Thymus (tissue), 11 donors: ENCODE measurements around the gene BACH2. TPM values are rescaled to one million over a fixed set of nuclear protein-coding genes. Genes with fewer than 3 reads are reported as not detected.

ENCODE experiments used
- DNase-seq, 9 donors: peaks; one replicate each; pipeline ENCODE4 v3.0.0-alpha.2; 2013; ENCODE audit warnings: low spot score in 9 of 9, low read depth in 6 of 9, missing footprints in 1 of 9
- H3K27ac ChIP-seq, 2 donors: one replicate each; pipeline ENCODE4 v1.5.1; 2013; ENCODE audit warnings: control low read depth in 1 of 2, low read depth in 1 of 2, low read length in 1 of 2, mild to moderate bottlenecking in 1 of 2, moderate library complexity in 1 of 2
- H3K27me3 ChIP-seq, 2 donors: one replicate each; pipeline ENCODE4 v1.5.1; 2013; ENCODE audit warnings: low read length in 1 of 2; ENCODE audit not compliant: control insufficient read depth in 2 of 2, insufficient read depth in 1 of 2
- H3K36me3 ChIP-seq, 2 donors: one replicate each; pipeline ENCODE4 v1.5.1; 2013; ENCODE audit warnings: low read length in 1 of 2, mild to moderate bottlenecking in 1 of 2, moderate library complexity in 1 of 2; ENCODE audit not compliant: control insufficient read depth in 2 of 2, insufficient read depth in 2 of 2
- H3K4me1 ChIP-seq, 2 donors: one replicate each; pipeline ENCODE4 v1.5.1; 2013; ENCODE audit warnings: low read length in 2 of 2; ENCODE audit not compliant: control insufficient read depth in 2 of 2, insufficient read depth in 2 of 2
- H3K4me3 ChIP-seq, 2 donors: one replicate each; pipeline ENCODE4 v1.5.1; 2013; ENCODE audit warnings: low read length in 2 of 2, control low read depth in 1 of 2, mild to moderate bottlenecking in 1 of 2
- H3K9me3 ChIP-seq, 2 donors: one replicate each; pipeline ENCODE4 v1.5.1; 2013; ENCODE audit warnings: low read length in 1 of 2, mild to moderate bottlenecking in 1 of 2; ENCODE audit not compliant: control insufficient read depth in 2 of 2, insufficient read depth in 1 of 2
- WGBS: extraction: QIAGEN DNeasy Blood & Tissue Kit; methylation state at CpG from one replicate; pipeline ENCODE4 v1.1.7; 2013; 5-methylcytosine and 5-hydroxymethylcytosine counted together
- polyA plus RNA-seq: library from polyadenylated mRNA; stranded (reverse); fragments of 200-250 nt; gene quantifications from one replicate; pipeline ENCODE4 v1.2.3, GENCODE V29; 2013
- total RNA-seq: library from RNA; stranded (reverse); fragments of 120-200 nt; gene quantifications from one replicate; pipeline ENCODE4 v1.2.4, GENCODE V29; 2013
- donor health status: healthy.

BACH2 gene
- total and polyA plus RNA-seq, 2 donors = 12.3 to 12.7 TPM

- DNase-seq = no peak
- no peaks in the 10 kb centered on the region for H3K36me3 ChIP-seq
- H3K27ac ChIP-seq = no peak overlapping the region
- H3K27me3 ChIP-seq = no peaks in the 10 kb centered on the region
- 91% methylated on average over 5 of the region's 5 CpGs for WGBS
- no peak overlapping the region for H3K4me3 ChIP-seq
- H3K4me1 ChIP-seq = peaks cover 14 to 41% of the 10 kb centered on the region in 2 donors
- H3K9me3 ChIP-seq = no peaks in the 10 kb centered on the region
Observed at GRCh38 chr6:90158936-90159335, 137.7 kb downstream of the BACH2 start.

DNA sequence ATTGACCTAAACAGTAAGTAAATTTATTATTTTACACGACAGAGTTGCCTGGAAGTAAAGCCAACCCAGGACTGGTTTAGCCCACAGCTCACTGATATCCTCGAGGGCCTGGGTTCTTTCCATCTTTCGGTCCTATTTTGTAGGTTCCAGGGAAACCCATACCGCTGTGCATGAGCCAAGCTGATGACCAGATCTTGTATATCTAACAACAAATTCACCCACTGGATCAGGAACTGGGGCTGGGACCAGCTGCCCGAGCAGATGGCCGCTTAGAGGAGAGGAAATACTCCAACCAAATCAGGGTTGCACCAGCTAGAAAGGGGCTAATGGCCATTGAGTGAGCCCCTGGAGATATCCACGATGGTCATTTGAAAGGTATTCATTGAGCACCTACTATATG is 139.2 kb downstream of the BACH2 start:
- peak overlapping the region; percentile 36 to 77 for H3K27ac ChIP-seq
- 94% methylated on average over 7 of the region's 7 CpGs for WGBS
- no peak for DNase-seq
- peaks cover 14 to 41% of the 10 kb centered on the region in 2 donors for H3K4me1 ChIP-seq
- H3K4me3 ChIP-seq = no peak overlapping the region
- no peaks in the 10 kb centered on the region for H3K36me3 ChIP-seq
- H3K9me3 ChIP-seq = no peaks in the 10 kb centered on the region
- no peaks in the 10 kb centered on the region for H3K27me3 ChIP-seq

DNA sequence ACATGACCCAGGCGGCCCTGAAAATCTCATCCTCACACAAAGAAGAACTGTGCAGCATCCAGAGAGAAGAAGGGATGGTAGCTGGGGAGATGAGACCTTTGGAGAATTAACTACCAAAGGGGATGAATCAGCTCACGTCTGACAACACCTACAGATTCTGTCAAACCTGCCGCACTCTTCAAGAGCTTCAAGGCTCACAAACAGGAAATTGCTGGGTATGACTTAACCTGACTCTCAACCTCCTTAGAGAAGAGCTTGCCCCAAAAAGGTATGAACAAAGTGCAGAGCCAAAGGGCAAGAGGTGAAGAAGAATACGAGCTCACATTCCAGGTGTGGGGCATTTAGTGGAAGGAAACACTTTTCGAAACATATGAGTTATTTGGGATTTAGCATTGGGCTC is 139.8 kb downstream of the BACH2 start:
- Histone ChIP-seq H3K4me1 (peaks cover 14 to 41% of the 10 kb centered on the region in 2 donors), H3K27ac (peak overlapping the region in 1 of 2 donors; percentile 77)

DNA sequence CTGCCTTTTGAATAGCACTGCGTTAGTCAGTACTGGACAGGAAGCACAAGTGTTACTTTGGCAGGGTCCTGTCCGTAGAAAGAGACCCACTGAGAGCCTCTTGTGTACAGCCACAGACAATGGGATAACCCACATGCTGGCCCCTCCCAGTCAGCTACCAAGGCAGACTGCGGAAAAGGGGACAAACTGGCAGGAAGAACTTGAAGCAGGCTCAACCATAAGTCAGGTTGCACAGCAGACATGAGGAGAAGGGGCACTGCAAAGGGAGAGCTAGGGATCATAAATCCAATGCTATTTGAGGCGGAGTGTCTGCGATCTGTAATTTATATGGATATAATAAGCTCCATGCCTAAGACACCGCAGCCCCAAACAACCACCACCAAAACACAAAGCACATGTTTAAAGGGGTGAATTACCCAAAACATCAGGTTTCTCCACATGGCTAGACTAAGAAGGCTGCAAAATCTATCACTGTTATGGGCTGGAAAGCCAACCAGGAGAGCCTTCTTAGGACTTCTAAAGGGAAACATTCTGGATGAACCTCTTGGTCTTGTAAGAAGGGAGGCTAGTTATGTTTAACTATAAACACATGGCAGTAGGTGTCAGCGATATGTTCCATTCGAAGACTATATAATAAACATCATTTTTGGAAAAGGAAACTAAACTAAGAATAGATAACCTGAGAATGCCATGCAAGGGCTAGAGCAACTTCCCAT is 141.7 kb downstream of the BACH2 start:
- Histone ChIP-seq H3K27ac (no peak overlapping the region), H3K4me1 (peaks cover 14 to 37% of the 10 kb centered on the region in 2 donors), H3K27me3 (no peaks in the 10 kb centered on the region), H3K9me3 (no peaks in the 10 kb centered on the region), H3K36me3 (no peaks in the 10 kb centered on the region), H3K4me3 (no peak overlapping the region)
- DNase-seq = no peak
- WGBS = 95% methylated on average over 8 of the region's 8 CpGs

More for the DNA sequence above, 139.8 kb downstream of the BACH2 start:
- Histone ChIP-seq H3K36me3 (no peaks in the 10 kb centered on the region), H3K9me3 (no peaks in the 10 kb centered on the region), H3K4me3 (no peak overlapping the region), H3K27me3 (no peaks in the 10 kb centered on the region)
- peak; percentile 18 to 86 (median 58) for DNase-seq
- 62% methylated on average over 5 of the region's 5 CpGs for WGBS

DNA sequence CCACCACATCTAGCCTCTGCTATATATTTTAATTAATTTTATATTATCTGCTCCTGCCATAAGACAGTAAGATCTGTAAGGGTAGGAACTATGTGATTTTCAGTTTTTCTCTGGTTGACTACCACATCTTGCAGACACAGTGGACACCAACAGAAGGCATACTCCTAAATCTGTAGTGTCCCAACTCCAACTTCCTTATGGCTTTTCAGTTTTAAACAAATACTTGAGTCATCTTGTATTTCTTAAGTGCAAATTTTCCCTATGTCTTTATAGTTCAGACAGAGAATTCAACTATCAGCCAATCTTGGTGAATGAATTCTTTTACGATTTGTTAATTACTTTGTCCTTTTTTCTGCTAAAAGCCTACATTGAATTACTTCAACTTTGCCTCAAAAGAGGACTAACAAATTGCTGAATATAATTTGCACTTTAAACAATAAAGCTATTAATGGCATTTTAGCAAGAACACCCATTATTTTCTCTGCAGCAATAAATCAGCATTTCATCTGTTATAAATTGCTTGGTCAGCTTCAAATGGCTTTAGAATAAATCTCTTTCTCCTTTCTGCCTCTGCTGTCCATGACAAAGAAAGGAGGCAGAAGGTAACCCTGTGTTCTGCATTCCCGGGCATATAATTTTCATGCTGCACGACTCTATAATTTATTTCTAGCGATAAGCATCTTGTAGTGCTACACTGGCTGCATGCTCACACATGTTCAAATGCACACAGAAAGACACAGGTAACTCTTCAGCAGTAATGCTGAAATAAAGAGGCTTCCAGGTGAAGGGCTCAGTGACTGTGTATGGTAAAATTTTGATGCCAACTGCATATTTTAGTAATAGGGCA is 144.8 kb downstream of the BACH2 start:
- Histone ChIP-seq H3K4me1 (peaks cover 8 to 27% of the 10 kb centered on the region in 2 donors), H3K4me3 (no peak overlapping the region), H3K27me3 (no peaks in the 10 kb centered on the region), H3K27ac (no peak overlapping the region), H3K36me3 (peaks cover 0 to 2% of the 10 kb centered on the region in 2 donors), H3K9me3 (no peaks in the 10 kb centered on the region)
- WGBS = 97% methylated on average over 4 of the region's 4 CpGs
- no peak for DNase-seq

DNA sequence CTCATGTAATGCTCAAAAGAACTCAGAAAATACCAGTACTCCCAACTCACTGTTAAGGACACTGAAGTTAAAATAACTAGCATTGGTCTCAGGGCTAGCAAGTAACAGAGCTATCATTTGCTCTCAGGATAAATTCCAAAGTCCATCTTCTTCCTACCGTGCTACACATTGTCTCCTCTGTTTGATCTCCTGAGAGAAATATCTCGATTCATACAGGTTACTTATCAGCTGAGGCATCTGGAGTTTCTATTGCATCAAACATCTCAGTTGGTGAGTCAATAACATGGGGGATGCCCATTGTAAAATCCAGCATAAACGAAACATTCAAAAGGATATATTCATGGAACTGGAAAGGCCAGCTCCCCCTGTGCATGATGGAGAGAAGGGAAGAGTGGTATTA is 147.4 kb downstream of the BACH2 start:
- Histone ChIP-seq H3K36me3 (peaks cover 0 to 2% of the 10 kb centered on the region in 2 donors), H3K4me3 (no peak overlapping the region), H3K27ac (no peak overlapping the region), H3K9me3 (peaks cover 0 to 2% of the 10 kb centered on the region in 2 donors), H3K4me1 (peaks cover 3 to 7% of the 10 kb centered on the region in 2 donors), H3K27me3 (no peaks in the 10 kb centered on the region)
- 75% methylated on average over 3 of the region's 3 CpGs for WGBS
- DNase-seq = no peak

- Histone ChIP-seq H3K4me1 (peaks cover 3 to 7% of the 10 kb centered on the region in 2 donors), H3K4me3 (no peak overlapping the region), H3K27ac (no peak overlapping the region), H3K27me3 (no peaks in the 10 kb centered on the region), H3K36me3 (peaks cover 0 to 2% of the 10 kb centered on the region in 2 donors), H3K9me3 (peaks cover 0 to 3% of the 10 kb centered on the region in 2 donors)
- WGBS = 96% methylated on average over 5 of the region's 5 CpGs
- no peak for DNase-seq
Observed at GRCh38 chr6:90148867-90149266, 147.8 kb downstream of the BACH2 start.

- H3K9me3 ChIP-seq = peaks cover 0 to 3% of the 10 kb centered on the region in 2 donors
- H3K36me3 ChIP-seq = peaks cover 0 to 2% of the 10 kb centered on the region in 2 donors
- H3K4me3 ChIP-seq = no peak overlapping the region
- H3K4me1 ChIP-seq = peaks cover 3 to 7% of the 10 kb centered on the region in 2 donors
- H3K27me3 ChIP-seq = no peaks in the 10 kb centered on the region
- no peak overlapping the region for H3K27ac ChIP-seq
- no peak for DNase-seq
- WGBS = 74% methylated on average over 13 of the region's 13 CpGs
Observed at GRCh38 chr6:90146921-90147649, 149.6 kb downstream of the BACH2 start.
